GM12892 (cell line): Measurements from ENCODE around the gene KLHL24.
A peak's percentile ranks its signal among the peaks of the same experiment; 100 is the strongest.
"Not testable (repeated sequence)": the region's sequence is repeated elsewhere in the genome, so short reads cannot be mapped to it uniquely, and the experiment has no call there.

Source experiments
- DNase-seq: peaks from one replicate; pipeline ENCODE4 v3.0.0; 2011; ENCODE audit not compliant: insufficient read length
- FAIRE-seq: peaks from 2 replicates; lab custom pipeline; 2011; peaks lifted over from hg19 to GRCh38; lab: Jason Lieb, UNC
- POLR2A ChIP-seq: IDR thresholded peaks from 2 replicates; pipeline ENCODE4 v1.6.1; 2011; ENCODE audit warnings: low read depth, low read length, control low read depth
- POLR2AphosphoS5 ChIP-seq: IDR thresholded peaks from 2 replicates; pipeline ENCODE4 v1.6.1; 2011; ENCODE audit warnings: low read depth, low read length, control low read depth
- TAF1 ChIP-seq: IDR thresholded peaks from 2 replicates; pipeline ENCODE4 v1.6.1; 2011; ENCODE audit warnings: low read depth, mild to moderate bottlenecking, control low read depth, low read length, borderline replicate concordance

KLHL24 gene

GRCh38 chr3:183690402-183690995 is 55.1 kb downstream of the KLHL24 start:
- no peak for DNase-seq
- no peak for TF ChIP-seq POLR2AphosphoS5
- TF ChIP-seq POLR2A, result no peak
- no peak for TF ChIP-seq TAF1
- no peak for FAIRE-seq

GRCh38 chr3:183692436-183692835 is 57.0 kb downstream of the KLHL24 start:
- DNase-seq, result no peak
- TF ChIP-seq TAF1, result no peak
- TF ChIP-seq POLR2A, result no peak
- TF ChIP-seq POLR2AphosphoS5, result no peak
- no peak for FAIRE-seq

GRCh38 chr3:183695569-183696364 is 60.3 kb downstream of the KLHL24 start:
- TF ChIP-seq POLR2AphosphoS5 (no peak), TAF1 (no peak), POLR2A (no peak)
- FAIRE-seq (no peak), DNase-seq (no peak)

- no peak for DNase-seq
- FAIRE-seq, result no peak
- TF ChIP-seq TAF1 (no peak), POLR2AphosphoS5 (no peak), POLR2A (no peak)
These were observed 61.7 kb downstream of the KLHL24 start for GRCh38 chr3:183697123-183697609.

- FAIRE-seq (peak; percentile 27), DNase-seq (peak; percentile 92)
- TF ChIP-seq POLR2AphosphoS5 (no peak), TAF1 (no peak), POLR2A (peak; percentile 80; the same call in 1 of the 2 replicates)
These were observed 62.3 kb downstream of the KLHL24 start, which contains the start of gene YEATS2 for GRCh38 chr3:183697610-183698317. TSS of gene YEATS2 (plus strand) at chr3:183697797. CDS start at chr3:183715163, 17,366 bp downstream.

GRCh38 chr3:183698318-183698751 is 62.9 kb downstream of the KLHL24 start:
- TF ChIP-seq TAF1, result no peak
- no peak for TF ChIP-seq POLR2A
- DNase-seq (no peak), FAIRE-seq (no peak)

GRCh38 chr3:183698756-183699155 is 63.3 kb downstream of the KLHL24 start:
- no peak for FAIRE-seq
- no peak for TF ChIP-seq POLR2AphosphoS5
- no peak for TF ChIP-seq TAF1
- TF ChIP-seq POLR2A, result no peak
- no peak for DNase-seq

GRCh38 chr3:183699238-183699947 is 64.0 kb downstream of the KLHL24 start:
- no peak for FAIRE-seq
- TF ChIP-seq TAF1, result no peak
- no peak for TF ChIP-seq POLR2AphosphoS5
- no peak for TF ChIP-seq POLR2A
- DNase-seq, result no peak

GRCh38 chr3:183701744-183702143 is 66.3 kb downstream of the KLHL24 start:
- no peak for FAIRE-seq
- TF ChIP-seq POLR2A (no peak), TAF1 (no peak), POLR2AphosphoS5 (no peak)
- no peak for DNase-seq

- FAIRE-seq, DNase-seq: not testable (repeated sequence)
These were observed 68.5 kb downstream of the KLHL24 start for GRCh38 chr3:183703892-183704291.

GRCh38 chr3:183710231-183710630 is 74.8 kb downstream of the KLHL24 start:
- no peak for TF ChIP-seq POLR2AphosphoS5
- no peak for TF ChIP-seq POLR2A
- no peak for TF ChIP-seq TAF1
- DNase-seq (no peak), FAIRE-seq (no peak)
